ENCODE results near the gene ZBTB16.

The ZBTB16 gene

GRCh38 chr11:114279792-114280546 is 220.5 kb downstream of the ZBTB16 start:
- Histone ChIP-seq H3K4me3 (ENCODE audit: low read length) (no peak overlapping the region), H3K27me3 (replicated peaks; ENCODE audit: insufficient read depth, low read length) (no peaks in the 10 kb centered on the region), H3K4me2 (ENCODE audit: low read depth, low read length) (no peak overlapping the region), H3K36me3 (replicated peaks; ENCODE audit: insufficient read depth, low read length) (no peaks in the 10 kb centered on the region), H3K9me2 (replicated peaks; ENCODE audit: insufficient read depth, low read length) (no peaks in the 10 kb centered on the region), H3K27ac (ENCODE audit: low read length) (no peak overlapping the region), H3K9ac (ENCODE audit: low read length) (no peak overlapping the region), H3K79me2 (ENCODE audit: low read length) (no peaks in the 10 kb centered on the region), H3K4me1 (ENCODE audit: low read length) (no peaks in the 10 kb centered on the region), H3K9me3 (replicated peaks; ENCODE audit: insufficient read depth, low read length) (no peaks in the 10 kb centered on the region), H3F3A (ENCODE audit: insufficient read depth, low read length) (no peaks in the 10 kb centered on the region), H2AFZ (ENCODE audit: low read length) (no peak overlapping the region), H4K20me1 (ENCODE audit: insufficient read depth, low read length) (no peaks in the 10 kb centered on the region)
- no peak for DNase-seq
- TF ChIP-seq EZH2 (optimal IDR thresholded peaks at IDR 0.05; ENCODE audit: low read depth, low read length) (no peak), EZH2phosphoT487 (IDR thresholded peaks at IDR 0.05; ENCODE audit: low read length) (no peak)

GRCh38 chr11:114280696-114281095 is 221.2 kb downstream of the ZBTB16 start:
- DNase-seq = peak; percentile 34
- no peaks in the 10 kb centered on the region for H4K20me1 ChIP-seq (ENCODE audit: insufficient read depth, low read length)
- no peaks in the 10 kb centered on the region for H3K27me3 ChIP-seq (replicated peaks; ENCODE audit: insufficient read depth, low read length)
- H3K4me3 ChIP-seq (ENCODE audit: low read length) = no peak overlapping the region
- no peak overlapping the region for H3K27ac ChIP-seq (ENCODE audit: low read length)
- H3F3A ChIP-seq (ENCODE audit: insufficient read depth, low read length) = no peaks in the 10 kb centered on the region
- H2AFZ ChIP-seq (ENCODE audit: low read length) = no peak overlapping the region
- H3K79me2 ChIP-seq (ENCODE audit: low read length) = no peaks in the 10 kb centered on the region
- H3K9ac ChIP-seq (ENCODE audit: low read length) = no peak overlapping the region
- no peaks in the 10 kb centered on the region for H3K36me3 ChIP-seq (replicated peaks; ENCODE audit: insufficient read depth, low read length)
- no peak for TF ChIP-seq EZH2 (optimal IDR thresholded peaks at IDR 0.05; ENCODE audit: low read depth, low read length)
- TF ChIP-seq CTCF (IDR thresholded peaks at IDR 0.05; ENCODE audit: low read length) = peak; percentile 60
- H3K4me1 ChIP-seq (ENCODE audit: low read length) = no peaks in the 10 kb centered on the region
- H3K4me2 ChIP-seq (ENCODE audit: low read depth, low read length) = no peak overlapping the region
- H3K9me3 ChIP-seq (replicated peaks; ENCODE audit: insufficient read depth, low read length) = no peaks in the 10 kb centered on the region
- H3K9me2 ChIP-seq (replicated peaks; ENCODE audit: insufficient read depth, low read length) = no peaks in the 10 kb centered on the region

- H3K27ac ChIP-seq (ENCODE audit: low read length) = no peak overlapping the region
- no peak for TF ChIP-seq EZH2 (optimal IDR thresholded peaks at IDR 0.05; ENCODE audit: low read depth, low read length)
- TF ChIP-seq CTCF (IDR thresholded peaks at IDR 0.05; ENCODE audit: low read length) = no peak
- no peak for TF ChIP-seq EZH2phosphoT487 (IDR thresholded peaks at IDR 0.05; ENCODE audit: low read length)
- H2AFZ ChIP-seq (ENCODE audit: low read length) = no peak overlapping the region
Measured at GRCh38 chr11:114281388-114281956, 222.0 kb downstream of the ZBTB16 start.

GRCh38 chr11:114282488-114282887 is 223.0 kb downstream of the ZBTB16 start:
- no peaks in the 10 kb centered on the region for H3K9me3 ChIP-seq (replicated peaks; ENCODE audit: insufficient read depth, low read length)
- H3K4me2 ChIP-seq (ENCODE audit: low read depth, low read length) = no peak overlapping the region
- H3K9ac ChIP-seq (ENCODE audit: low read length) = no peak overlapping the region
- no peak overlapping the region for H3K4me3 ChIP-seq (ENCODE audit: low read length)
- no peak overlapping the region for H3K27ac ChIP-seq (ENCODE audit: low read length)
- no peaks in the 10 kb centered on the region for H3K79me2 ChIP-seq (ENCODE audit: low read length)
- H3K27me3 ChIP-seq (replicated peaks; ENCODE audit: insufficient read depth, low read length) = no peaks in the 10 kb centered on the region
- H3K9me2 ChIP-seq (replicated peaks; ENCODE audit: insufficient read depth, low read length) = no peaks in the 10 kb centered on the region
- no peak for TF ChIP-seq CTCF (IDR thresholded peaks at IDR 0.05; ENCODE audit: low read length)
- no peak for TF ChIP-seq EZH2phosphoT487 (IDR thresholded peaks at IDR 0.05; ENCODE audit: low read length)
- TF ChIP-seq EZH2 (optimal IDR thresholded peaks at IDR 0.05; ENCODE audit: low read depth, low read length) = no peak
- H2AFZ ChIP-seq (ENCODE audit: low read length) = no peak overlapping the region
- no peaks in the 10 kb centered on the region for H3K4me1 ChIP-seq (ENCODE audit: low read length)
- H3K36me3 ChIP-seq (replicated peaks; ENCODE audit: insufficient read depth, low read length) = no peaks in the 10 kb centered on the region
- DNase-seq = no peak
- no peaks in the 10 kb centered on the region for H4K20me1 ChIP-seq (ENCODE audit: insufficient read depth, low read length)
- H3F3A ChIP-seq (ENCODE audit: insufficient read depth, low read length) = no peaks in the 10 kb centered on the region

More at GRCh38 chr11:114281388-114281956, 222.0 kb downstream of the ZBTB16 start:
- DNase-seq = no peak
- H3K36me3 ChIP-seq (replicated peaks; ENCODE audit: insufficient read depth, low read length) = no peaks in the 10 kb centered on the region
- H3K9me3 ChIP-seq (replicated peaks; ENCODE audit: insufficient read depth, low read length) = no peaks in the 10 kb centered on the region
- H3K27me3 ChIP-seq (replicated peaks; ENCODE audit: insufficient read depth, low read length) = no peaks in the 10 kb centered on the region
- no peaks in the 10 kb centered on the region for H4K20me1 ChIP-seq (ENCODE audit: insufficient read depth, low read length)
- H3K9ac ChIP-seq (ENCODE audit: low read length) = no peak overlapping the region
- H3K9me2 ChIP-seq (replicated peaks; ENCODE audit: insufficient read depth, low read length) = no peaks in the 10 kb centered on the region
- no peaks in the 10 kb centered on the region for H3F3A ChIP-seq (ENCODE audit: insufficient read depth, low read length)
- no peak overlapping the region for H3K4me2 ChIP-seq (ENCODE audit: low read depth, low read length)
- no peaks in the 10 kb centered on the region for H3K79me2 ChIP-seq (ENCODE audit: low read length)
- H3K4me1 ChIP-seq (ENCODE audit: low read length) = no peaks in the 10 kb centered on the region
- H3K4me3 ChIP-seq (ENCODE audit: low read length) = no peak overlapping the region

All from MM.1S (cell line).